Left renal pelvis (tissue), 4 donors: ENCODE data around the gene IFNA7. TPM values are rescaled to one million over a fixed set of nuclear protein-coding genes. Genes with fewer than 3 reads are reported as not detected.
"Not testable (repeated sequence)": the region's sequence is repeated elsewhere in the genome, so short reads cannot be mapped to it uniquely, and the experiment has no call there.

Experiments used
- DNase-seq, 4 donors: peaks; one replicate each; pipeline ENCODE4 v3.0.0-alpha.2; 2013; ENCODE audit warnings: low read depth in 4 of 4, low spot score in 3 of 4
- polyA plus RNA-seq, 4 donors: library from polyadenylated mRNA; unstranded; fragments of 120-200 nt; gene quantifications; one replicate each; pipeline ENCODE4 v1.2.1, GENCODE V29; 2013; ENCODE audit not compliant: insufficient read length in 4 of 4

IFNA7 gene
- polyA plus RNA-seq, 4 donors, result not detected

DNA sequence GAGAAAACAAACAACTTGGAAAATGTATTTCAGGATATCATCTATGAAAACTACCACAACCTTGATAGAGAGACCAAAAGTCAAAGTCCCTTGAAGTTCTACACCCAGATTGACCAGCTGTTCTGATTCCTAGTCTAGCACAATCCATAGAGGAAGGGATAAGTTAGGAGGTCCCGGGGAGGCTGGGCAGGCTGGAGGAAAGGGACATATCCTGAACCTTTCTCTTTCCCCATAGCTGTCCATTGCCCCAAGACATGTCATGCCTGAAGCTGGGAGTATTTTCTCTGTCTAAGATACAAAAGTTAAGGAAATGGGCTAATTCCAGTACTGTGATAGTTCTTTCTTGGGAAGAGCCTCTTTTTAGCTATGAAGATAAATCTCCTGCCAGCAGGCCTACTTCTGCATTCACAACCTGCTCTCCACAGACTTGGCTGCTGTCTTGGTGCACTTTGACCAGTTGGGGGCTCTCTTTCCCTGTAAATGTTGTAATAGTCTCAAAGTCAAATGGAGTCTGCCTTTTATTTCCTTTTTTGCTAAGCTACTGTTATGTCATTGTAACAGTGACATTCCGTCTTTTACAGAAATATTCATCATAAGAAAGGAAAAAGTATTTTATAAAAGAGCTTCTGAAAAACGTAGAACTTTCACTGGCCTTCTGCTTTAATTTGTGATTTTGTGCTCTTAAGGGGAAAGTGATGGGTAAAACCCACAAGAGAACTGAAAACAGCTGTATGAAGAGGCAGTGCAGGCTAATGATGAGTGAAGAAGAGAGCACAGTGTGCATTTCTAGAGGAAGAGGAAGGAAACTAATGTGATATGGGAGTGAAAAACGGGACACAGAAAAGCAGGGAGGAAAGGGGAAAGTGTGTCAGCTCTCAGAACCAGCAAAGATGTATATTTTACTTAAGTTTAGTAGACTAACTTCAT, 18.9 kb downstream of the IFNA7 start:
- not testable (repeated sequence) for DNase-seq

DNA sequence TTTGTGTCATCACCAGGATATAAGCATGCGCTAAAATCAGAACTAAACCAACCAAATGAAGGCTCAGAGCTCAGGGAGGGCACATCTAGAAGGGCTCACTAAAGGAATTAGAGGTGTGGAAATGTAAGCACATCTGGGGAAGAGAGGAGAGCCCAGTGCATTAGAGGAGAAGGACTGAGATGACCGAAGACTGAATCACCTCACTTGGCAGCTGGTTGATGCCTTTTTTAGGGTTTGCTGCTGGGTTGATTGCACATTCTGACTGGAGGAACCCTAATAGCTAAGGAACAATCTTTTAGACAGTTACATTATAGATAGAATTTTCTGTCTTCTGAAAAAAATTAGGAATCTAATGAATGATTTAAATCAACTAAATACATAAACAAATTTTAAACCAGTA, 27.3 kb downstream of the IFNA7 start:
- DNase-seq, result no peak

DNA sequence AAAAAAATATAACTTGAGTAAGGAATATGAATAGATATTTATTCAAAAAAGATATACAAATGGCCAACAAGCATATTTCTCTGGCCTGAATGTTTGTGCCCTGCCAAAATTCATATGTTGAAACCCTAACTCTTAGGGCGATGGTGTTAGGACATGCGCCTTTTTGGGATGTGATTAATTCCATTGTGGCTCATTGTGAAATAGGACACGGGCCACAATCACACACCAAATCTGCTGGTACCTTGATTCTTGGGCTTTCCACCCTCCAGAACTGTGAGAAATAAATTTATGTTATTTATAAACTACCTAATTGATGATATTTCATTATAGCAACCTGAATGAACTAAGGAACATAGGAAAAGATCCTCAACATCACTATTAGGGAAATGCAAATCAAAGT, 29.8 kb downstream of the IFNA7 start:
- no peak for DNase-seq

DNA sequence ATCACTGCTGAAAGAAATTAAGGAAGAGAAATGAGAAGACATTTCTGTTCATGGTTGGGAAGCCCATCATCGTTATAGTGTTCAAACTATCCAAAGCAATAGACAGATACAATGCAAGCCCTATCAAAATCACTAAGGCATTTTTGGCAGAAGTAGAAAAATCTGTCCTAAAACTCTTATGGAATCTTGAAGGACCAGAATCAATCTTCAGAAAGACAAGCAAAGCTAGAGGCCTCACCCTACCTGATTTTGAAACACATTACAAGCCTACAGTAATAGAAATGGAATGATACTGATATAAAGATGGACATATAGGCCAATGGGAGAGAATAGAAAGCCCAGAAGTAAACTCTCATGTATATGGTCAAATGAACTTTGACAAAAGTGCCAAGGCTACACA, 30.7 kb downstream of the IFNA7 start:
- no peak for DNase-seq

DNA sequence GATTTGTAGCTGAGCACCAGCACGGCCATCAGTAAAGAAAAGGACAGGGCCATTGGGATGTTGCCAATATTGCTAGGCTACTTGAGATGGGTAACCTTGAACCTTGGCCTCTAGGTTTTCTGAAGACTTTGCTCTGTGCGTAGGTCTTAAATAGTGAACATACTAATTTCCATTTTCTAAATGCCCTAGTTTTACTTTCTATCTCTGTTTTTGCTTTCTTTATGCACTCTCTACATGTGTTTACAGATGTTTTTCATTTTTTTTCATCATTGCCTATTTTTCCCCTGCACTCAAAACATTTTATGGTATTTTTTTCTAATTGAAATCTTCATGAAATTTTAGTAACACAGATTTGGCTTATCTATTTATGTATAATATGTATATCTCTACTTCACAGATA, 35.4 kb downstream of the IFNA7 start, which contains the start of gene IFNA21:
TSS of gene IFNA21 (minus strand) at position 101 of the 400 bp plus-strand sequence. CDS start at position 53, 48 bp downstream.
- DNase-seq, result not testable (repeated sequence)

DNA sequence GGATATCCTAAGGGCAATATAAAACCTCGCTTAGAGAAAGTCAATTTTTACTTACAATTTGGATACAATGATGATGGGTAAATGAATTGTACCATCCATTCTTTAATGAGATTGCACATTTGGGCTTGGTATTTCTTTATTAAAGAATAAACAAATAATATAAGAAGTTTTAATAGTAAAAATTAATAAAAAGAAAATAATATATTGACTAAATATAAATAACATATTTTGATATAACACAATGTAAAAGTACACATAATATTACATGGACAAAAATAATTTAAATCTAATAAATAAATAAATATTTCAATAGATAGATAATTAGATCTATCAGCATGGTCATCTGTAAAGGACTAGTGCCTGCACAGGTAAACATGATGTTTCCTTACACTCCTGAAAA, 36.5 kb downstream of the IFNA7 start:
- no peak for DNase-seq

DNA sequence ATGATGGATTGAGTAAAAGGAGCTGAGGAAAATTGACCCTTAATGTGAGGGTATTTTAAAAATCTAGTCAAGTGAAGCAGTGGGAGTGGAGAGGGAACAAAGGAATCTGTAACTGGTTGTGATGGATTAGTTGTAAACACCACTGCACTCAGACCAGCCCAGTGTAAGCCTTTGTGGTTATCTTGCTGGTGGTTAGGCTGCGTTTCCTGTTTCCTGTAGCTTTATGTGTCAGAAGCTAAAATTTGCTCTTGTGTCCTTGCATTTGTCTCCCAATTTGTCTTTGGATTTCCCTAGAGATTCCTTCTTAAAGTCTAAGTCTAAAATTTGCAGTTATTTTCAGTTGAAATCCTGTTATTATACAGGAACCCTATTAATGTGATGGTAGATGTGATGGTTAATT, 41.8 kb downstream of the IFNA7 start:
- no peak for DNase-seq

DNA sequence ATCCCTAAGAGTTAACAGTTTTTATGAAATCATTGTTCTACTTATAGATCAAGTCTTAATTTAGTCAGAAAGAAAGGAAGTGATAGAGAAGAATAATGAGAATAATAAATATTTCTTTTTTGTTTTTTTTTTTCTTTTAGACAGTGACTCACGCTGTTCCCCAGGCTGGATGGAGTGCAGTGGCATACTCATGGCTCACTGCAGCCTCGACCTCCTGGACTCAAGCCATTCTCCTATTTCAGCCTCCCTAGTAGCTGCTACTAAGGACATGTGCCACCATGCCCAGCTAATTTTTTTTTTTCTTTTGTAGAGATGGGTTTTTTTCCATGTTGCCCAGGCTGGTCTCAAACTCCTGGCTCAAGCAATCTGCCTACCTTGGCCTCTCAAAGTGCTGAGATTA, 46.5 kb downstream of the IFNA7 start:
- DNase-seq, result no peak

DNA sequence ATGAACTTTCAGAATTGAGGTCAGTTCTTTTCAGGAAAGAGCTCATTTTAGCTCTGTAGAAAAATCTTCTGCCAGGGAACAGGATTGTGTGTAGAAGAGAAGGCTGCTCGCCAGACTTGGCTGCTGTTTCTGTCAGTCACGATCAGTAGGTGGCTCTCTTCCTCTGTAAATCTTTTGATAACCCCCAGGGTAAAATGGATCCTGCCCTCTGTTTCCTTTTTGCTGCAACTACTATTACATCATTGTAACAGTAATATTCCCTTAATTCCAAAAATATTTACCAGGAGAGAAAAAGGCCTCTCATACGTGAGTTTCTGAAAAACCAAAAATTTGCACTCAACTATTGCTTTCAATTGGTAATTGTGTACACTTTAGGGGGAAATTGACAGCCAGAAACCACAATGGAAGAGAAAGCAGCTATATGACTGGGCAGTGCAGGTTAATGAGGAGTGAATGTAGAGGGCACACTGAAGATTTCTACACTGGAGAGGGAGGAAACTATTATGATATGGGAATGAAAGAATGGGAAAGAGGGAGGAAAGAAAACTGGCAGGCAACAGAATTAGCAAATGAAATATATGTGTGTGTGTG, 47.9 kb downstream of the IFNA7 start:
- no peak for DNase-seq

DNA sequence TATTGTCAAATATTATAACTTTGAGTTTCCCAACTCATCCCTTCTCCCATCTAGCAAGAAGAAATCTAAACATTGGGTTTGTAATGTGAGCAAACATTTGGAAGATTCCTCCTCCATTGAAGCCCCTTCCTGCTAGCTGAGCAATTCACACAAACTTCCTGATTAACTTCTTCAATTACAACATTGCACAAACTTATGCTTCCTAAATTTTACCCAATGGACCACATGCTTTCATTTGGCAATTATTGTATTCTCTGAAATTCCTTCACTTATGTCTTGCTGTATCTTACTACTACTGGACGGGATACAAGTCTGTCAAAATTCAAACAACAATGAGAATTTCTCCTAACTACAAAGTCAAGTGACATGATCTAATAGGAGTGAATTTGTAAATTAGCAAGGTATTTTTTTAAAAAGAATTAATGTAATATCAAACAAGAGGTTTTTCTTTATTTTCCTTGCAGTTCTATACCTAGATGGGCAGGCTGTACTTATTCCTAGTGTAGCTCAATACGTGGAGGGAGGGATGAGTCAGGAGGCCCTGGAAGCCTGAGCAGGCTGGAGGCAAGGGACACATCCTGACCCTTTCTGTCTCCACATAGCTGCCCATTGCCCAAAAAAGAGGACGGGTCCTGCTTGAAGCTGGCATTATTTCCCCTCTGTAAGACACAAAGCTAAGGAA, 48.5 kb downstream of the IFNA7 start:
- no peak for DNase-seq

Other genes starting within 250 kb of the IFNA7 start
- gene HACD4, start 170.6 kb downstream of the IFNA7 start, polyA plus RNA-seq, result 1 to 10 TPM; 3.1 to 5.1 (median 3.4) TPM
- gene IFNB1, start 124.3 kb downstream of the IFNA7 start, polyA plus RNA-seq, result not detected
- not detected for gene IFNW1, start 60.4 kb downstream of the IFNA7 start, polyA plus RNA-seq
- gene IFNA21, start 35.5 kb downstream of the IFNA7 start, polyA plus RNA-seq, result under 1 TPM in 1 of 4 donors, not detected in 3; 0.15 TPM
- gene IFNA4, start 14.6 kb downstream of the IFNA7 start, polyA plus RNA-seq, result not detected
- gene IFNA10, start 4.9 kb upstream of the IFNA7 start, polyA plus RNA-seq, result not detected
- not detected for gene IFNA16, start 15.1 kb upstream of the IFNA7 start, polyA plus RNA-seq
- not detected for gene IFNA17, start 26.0 kb upstream of the IFNA7 start, polyA plus RNA-seq
- not detected for gene IFNA14, start 37.8 kb upstream of the IFNA7 start, polyA plus RNA-seq
- gene IFNA5, start 103.1 kb upstream of the IFNA7 start, polyA plus RNA-seq, result not detected
- 10 to 100 TPM; 46.3 to 62.3 (median 49.8) TPM for gene KLHL9, start 133.2 kb upstream of the IFNA7 start, polyA plus RNA-seq
- not detected for gene IFNA6, start 148.7 kb upstream of the IFNA7 start, polyA plus RNA-seq
- not detected for gene IFNA13, start 165.9 kb upstream of the IFNA7 start, polyA plus RNA-seq
- gene IFNA2, start 183.2 kb upstream of the IFNA7 start, polyA plus RNA-seq, result not detected
- gene IFNA8, start 206.9 kb upstream of the IFNA7 start, polyA plus RNA-seq, result not detected
- not detected for gene IFNA1, start 238.2 kb upstream of the IFNA7 start, polyA plus RNA-seq